ENCODE results near the gene KIAA0586.

The KIAA0586 gene

GRCh38 chr14:58599707-58600106, 172.2 kb downstream of the KIAA0586 start:
- no peak for DNase-seq

Data from CD4-positive, alpha-beta T cell treated with Interleukin-6 for 4 hours (primary cell).